HG03558 (cell line): ENCODE measurements around the gene LRRC8D.
"Not testable (repeated sequence)": the region's sequence is repeated elsewhere in the genome, so short reads cannot be mapped to it uniquely, and the experiment has no call there.

Experiments
- ATAC-seq: cut with Tn5 transposase; IDR thresholded peaks from one replicate; pipeline ENCODE4 v1.9.1; 2021; ENCODE audit warnings: moderate number of reproducible peaks; ENCODE audit not compliant: unreplicated experiment; ENCODE audit errors: extremely low read depth

Gene LRRC8D

GRCh38 chr1:89907727-89908212, 86.9 kb downstream of the LRRC8D start:
- no peak for ATAC-seq

- ATAC-seq, result no peak
These were observed 87.4 kb downstream of the LRRC8D start for GRCh38 chr1:89908273-89908671.

- ATAC-seq, result no peak
These were observed 88.0 kb downstream of the LRRC8D start for GRCh38 chr1:89908672-89909436.

- ATAC-seq, result no peak
These were observed 89.4 kb downstream of the LRRC8D start for GRCh38 chr1:89910268-89910667.

GRCh38 chr1:89910780-89911179, 89.9 kb downstream of the LRRC8D start:
- ATAC-seq, result no peak

- no peak for ATAC-seq
These were observed 90.6 kb downstream of the LRRC8D start for GRCh38 chr1:89911191-89911991.

DNA sequence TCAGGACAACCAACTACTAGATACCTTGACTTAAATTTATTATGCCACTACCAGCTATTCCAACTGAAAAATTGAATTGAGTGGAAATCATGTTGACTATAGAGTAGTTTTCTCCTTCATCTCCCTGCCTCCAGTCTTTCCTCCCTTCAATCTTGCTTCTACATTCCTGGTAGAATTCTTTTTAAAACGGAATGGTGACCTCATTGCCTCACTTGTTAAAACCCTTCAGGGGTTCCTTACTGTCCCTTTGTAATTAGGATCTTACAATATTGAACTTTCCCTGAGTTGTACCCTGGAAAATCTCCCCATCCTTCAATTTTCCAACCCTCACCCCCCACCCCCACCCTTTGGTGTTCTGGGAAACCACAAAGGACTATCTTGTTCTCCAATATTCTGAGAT, 91.2 kb downstream of the LRRC8D start:
- no peak for ATAC-seq

DNA sequence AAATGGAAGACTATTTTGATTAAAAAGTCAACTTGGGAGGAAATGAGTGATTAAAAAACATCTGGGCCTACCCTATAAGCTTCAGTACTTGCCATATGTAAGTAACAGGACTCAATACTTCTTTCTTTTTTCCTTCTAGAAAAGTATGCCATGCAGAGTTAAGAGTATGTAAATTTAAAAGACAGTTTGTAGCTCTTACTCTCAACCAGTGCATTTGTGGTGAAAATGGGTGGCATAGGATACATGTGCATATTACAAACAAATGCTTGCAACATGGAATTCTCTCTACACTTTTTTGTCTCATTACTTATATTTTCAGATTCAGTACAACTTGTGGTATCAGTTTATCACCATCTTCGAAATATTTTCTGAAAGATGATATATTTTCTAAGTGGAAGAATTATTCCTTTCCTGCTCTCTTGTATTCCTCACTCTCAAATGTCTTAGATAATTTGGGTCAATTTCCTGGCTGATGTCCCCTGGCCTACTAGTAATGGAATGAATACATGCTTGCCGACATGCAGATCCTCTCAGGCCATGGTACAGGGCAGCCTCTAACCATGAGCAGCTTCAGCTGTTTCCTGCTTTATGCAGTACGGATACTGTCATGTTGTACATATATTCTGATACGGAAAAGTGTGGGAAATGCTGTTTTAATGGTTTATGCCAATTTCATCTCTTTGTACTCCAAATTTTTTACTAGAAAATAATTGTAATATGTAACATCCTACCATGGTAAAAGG, 92.7 kb downstream of the LRRC8D start:
- ATAC-seq, result no peak

GRCh38 chr1:89917353-89917752, 96.5 kb downstream of the LRRC8D start:
- no peak for ATAC-seq

GRCh38 chr1:89918127-89918793, 97.4 kb downstream of the LRRC8D start:
- no peak for ATAC-seq

- no peak for ATAC-seq
These were observed 97.9 kb downstream of the LRRC8D start for GRCh38 chr1:89918794-89919155.

DNA sequence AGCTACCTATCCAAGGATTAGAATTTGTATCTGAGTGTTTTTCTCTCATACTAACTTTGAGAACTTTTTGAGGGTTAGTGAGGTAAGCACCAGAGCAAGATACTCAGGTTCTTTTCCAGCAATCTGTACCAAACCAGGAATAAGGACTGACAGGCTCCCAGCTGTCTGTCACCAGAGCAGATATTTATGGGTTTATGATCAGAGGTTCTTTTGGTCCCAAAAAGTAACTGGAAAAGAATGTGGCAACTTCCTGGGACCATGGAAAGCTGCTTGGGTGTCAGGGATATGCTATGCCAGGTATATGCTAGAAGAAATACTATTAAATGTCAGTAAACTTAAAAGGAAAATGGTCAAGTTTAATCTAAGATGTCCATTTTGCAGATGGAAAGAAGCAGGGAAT, 98.3 kb downstream of the LRRC8D start:
- no peak for ATAC-seq

- ATAC-seq, result no peak
These were observed 102.1 kb downstream of the LRRC8D start for GRCh38 chr1:89922911-89923310.

GRCh38 chr1:89923517-89923916, 102.7 kb downstream of the LRRC8D start:
- no peak for ATAC-seq

- ATAC-seq, result not testable (repeated sequence)
These were observed 103.2 kb downstream of the LRRC8D start for GRCh38 chr1:89924075-89924474.

DNA sequence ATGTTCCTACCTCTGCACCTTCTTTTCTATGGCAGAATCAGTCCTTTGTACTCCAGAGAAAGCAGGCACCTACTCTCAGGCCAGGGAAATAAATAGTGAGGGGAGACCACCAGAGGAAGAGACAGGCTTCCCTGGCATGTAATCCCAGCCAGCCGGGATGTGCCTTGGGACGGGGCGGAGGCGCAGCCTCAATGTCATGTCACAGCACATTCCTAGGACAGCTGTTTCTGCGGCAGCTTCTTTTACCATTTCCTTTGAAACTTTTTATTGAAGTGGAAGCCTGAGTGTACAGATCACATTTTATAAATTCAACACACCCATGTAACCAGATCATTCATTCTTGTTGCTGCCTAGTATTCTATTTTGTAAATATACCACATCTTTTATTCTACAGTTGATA, 106.2 kb downstream of the LRRC8D start:
- ATAC-seq, result no peak

DNA sequence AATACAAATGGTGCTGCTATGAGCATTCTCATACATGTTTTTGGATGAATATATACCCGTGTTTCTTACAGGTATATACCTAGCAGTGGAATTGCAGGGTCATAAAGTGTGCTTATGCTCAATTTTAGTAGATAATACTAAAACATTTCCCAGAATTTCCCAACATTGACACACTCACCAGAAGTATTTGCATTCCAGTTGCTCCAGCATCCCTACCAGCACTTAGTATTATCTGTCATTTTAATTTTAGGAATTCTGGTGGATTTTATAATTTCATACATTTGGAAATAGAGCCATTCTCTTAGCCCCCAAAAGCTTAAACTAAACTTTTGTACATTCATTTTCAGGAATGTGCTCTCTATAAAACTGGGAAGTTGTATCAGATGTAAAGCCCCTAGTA, 106.6 kb downstream of the LRRC8D start:
- no peak for ATAC-seq

DNA sequence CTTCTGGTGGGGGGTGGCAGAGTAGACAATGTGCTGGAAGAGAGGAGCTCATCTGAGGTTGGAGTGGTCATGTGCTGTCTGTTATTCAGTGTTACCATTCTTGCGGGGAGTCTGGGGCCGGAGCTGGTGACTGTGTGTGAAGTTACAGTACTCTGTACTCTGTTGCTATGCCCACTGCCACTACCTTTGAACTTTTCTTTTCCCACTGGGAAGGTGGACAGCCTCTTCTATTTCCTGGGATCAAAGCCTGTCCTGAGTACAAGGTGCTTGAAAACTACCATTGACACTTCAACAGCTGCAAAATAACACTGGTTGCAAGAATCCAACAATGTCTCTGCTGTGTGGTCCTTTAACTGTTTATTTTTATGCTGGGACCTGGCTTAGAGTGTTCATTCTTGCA, 107.7 kb downstream of the LRRC8D start:
- no peak for ATAC-seq

DNA sequence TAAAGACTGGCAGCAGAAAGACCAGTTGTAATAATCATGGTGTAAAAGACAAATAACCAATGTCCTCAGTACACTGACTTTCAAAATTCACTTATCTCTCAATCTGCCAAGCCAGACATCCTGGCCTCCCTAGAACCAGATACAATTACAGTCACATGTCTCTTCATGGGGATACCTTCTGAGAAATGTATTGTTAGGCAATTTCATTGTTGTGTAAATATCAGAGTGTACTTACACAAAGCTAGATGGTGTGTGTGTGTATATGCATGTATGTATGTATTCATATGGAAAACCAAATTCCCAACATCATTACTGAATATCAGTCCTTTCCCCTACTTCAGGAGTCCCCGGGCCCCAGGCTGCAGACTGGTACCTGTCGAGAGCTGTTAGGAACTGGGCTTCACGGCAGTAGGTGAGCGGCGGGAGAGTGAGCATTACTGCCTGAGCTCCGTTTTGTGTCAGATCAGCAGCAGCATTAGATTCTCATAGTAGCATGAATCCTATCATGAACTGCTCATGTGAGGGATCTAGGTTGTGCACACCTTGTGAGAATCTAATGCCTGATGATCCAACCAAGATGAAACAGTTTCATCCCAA, 108.7 kb downstream of the LRRC8D start:
- no peak for ATAC-seq

DNA sequence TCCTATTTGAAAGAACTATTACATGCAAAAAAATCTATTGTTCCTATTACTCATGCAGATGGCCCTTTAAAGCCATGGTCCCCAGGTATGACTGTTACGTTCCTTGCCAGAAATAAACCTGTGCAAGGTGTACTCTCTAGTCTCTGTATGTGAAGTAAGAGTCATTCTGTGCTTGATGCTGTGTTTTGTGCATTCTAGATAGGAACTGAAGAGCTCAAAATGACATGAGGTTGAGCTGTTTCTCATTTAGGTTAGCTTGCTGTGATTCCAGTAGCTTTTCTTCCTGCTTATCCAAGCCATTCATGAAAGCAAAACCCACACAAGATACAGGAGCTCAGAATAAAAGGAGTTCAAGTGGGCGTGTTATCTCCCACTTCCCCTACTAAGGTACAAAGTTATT, 109.7 kb downstream of the LRRC8D start:
- ATAC-seq, result no peak
